ENCODE data around the gene CELF4. TPM values are rescaled to one million over a fixed set of nuclear protein-coding genes. Genes with fewer than 3 reads are reported as not detected.

Gene CELF4
- total RNA-seq, 4 donors from 2014 or later: not detected

DNA sequence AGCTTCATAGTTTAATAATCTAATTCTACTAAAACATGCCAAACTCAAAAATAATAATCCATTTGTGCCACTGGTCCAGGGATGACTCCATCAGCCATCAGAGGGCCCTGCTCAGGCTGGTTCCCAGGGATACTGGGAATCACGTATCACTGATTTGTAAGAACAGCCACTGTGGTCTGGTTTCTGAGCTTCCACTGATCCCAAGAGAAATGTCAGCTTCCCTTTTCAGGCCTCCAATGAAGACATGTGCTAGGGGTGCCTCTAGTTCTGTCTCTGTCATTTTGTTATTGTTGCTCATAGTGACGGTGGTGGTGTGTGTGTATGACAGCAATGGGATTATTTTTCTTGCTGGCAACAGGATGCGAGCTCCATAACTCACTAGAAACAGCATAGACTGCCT is 83.2 kb downstream of the CELF4 start:
- Histone ChIP-seq H3K4me3 (no peak overlapping the region), H3K4me1 (peaks cover 0 to 14% (median 0%) of the 10 kb centered on the region in 4 donors), H3K27me3 (peaks cover 0 to 40% of the 10 kb centered on the region in 2 donors), H3K36me3 (no peaks in the 10 kb centered on the region), H3K27ac (no peak overlapping the region), H3K9me3 (no peaks in the 10 kb centered on the region)
- WGBS, 2 donors: 51 to 55% methylated on average over 3 of the region's 3 CpGs
- no peak for TF ChIP-seq EP300 (IDR thresholded peaks at IDR 0.05)
- TF ChIP-seq POLR2A (IDR thresholded peaks at IDR 0.05): no peak
- TF ChIP-seq, protein P1, sequence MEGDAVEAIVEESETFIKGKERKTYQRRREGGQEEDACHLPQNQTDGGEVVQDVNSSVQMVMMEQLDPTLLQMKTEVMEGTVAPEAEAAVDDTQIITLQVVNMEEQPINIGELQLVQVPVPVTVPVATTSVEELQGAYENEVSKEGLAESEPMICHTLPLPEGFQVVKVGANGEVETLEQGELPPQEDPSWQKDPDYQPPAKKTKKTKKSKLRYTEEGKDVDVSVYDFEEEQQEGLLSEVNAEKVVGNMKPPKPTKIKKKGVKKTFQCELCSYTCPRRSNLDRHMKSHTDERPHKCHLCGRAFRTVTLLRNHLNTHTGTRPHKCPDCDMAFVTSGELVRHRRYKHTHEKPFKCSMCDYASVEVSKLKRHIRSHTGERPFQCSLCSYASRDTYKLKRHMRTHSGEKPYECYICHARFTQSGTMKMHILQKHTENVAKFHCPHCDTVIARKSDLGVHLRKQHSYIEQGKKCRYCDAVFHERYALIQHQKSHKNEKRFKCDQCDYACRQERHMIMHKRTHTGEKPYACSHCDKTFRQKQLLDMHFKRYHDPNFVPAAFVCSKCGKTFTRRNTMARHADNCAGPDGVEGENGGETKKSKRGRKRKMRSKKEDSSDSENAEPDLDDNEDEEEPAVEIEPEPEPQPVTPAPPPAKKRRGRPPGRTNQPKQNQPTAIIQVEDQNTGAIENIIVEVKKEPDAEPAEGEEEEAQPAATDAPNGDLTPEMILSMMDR (IDR thresholded peaks at IDR 0.05): no peak
- DNase-seq (ENCODE audit: low spot score in 2 of 2): no peak

DNA sequence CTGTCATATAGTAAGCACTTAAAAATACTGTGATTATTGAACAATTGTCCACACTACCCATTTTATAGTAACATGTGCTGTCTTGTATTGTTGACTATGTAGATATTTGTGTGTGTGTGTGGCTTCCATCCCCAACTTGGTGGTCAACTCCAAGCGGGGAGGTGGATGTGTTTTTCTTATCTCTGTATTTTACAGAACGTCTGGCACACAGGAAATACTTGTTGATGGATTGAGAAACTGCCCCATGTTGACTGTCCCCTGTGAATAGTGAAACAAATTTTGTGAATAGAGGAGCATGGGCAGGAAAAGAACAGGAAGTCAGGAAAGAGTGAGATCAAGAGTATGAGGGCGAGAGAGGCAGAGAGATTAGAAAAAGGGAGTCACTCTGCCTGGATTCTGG is 83.6 kb downstream of the CELF4 start:
- TF ChIP-seq, protein P1 (IDR thresholded peaks at IDR 0.05): no peak
- TF ChIP-seq EP300 (IDR thresholded peaks at IDR 0.05) (no peak), POLR2A (IDR thresholded peaks at IDR 0.05) (no peak)
- DNase-seq (ENCODE audit: low spot score in 2 of 2): no peak
- Histone ChIP-seq H3K4me3 (no peak overlapping the region), H3K36me3 (no peaks in the 10 kb centered on the region), H3K4me1 (peaks cover 0 to 12% (median 0%) of the 10 kb centered on the region in 4 donors), H3K27me3 (peaks cover 0 to 36% of the 10 kb centered on the region in 2 donors), H3K27ac (no peak overlapping the region), H3K9me3 (no peaks in the 10 kb centered on the region)
- WGBS, 2 donors: 31 to 41% methylated on average over 3 of the region's 3 CpGs

DNA sequence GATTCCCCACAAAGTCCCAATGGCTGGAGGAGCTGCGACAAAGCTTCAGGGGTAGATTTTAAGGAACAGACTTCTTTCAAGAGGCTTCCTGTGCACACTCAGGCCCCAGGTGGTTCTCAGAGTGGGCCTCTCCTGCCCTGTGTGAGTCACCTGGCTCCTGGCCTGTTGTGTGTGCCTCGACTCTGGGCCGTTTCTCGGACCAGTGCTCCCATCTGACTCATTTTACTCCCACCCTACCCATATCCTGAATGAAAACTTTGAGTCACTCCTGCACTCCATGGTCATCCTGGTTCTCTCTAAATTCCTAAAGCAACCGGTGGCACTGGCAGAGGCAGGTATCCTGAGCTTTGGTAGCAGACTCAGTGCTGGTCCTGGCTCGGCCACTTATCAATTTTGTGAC is 84.1 kb downstream of the CELF4 start:
- WGBS, 2 donors: 81 to 84% methylated on average over 6 of the region's 6 CpGs
- Histone ChIP-seq H3K9me3 (no peaks in the 10 kb centered on the region), H3K4me3 (no peak overlapping the region), H3K4me1 (peaks cover 0 to 12% (median 0%) of the 10 kb centered on the region in 4 donors), H3K36me3 (no peaks in the 10 kb centered on the region), H3K27ac (no peak overlapping the region), H3K27me3 (peaks cover 0 to 31% of the 10 kb centered on the region in 2 donors)
- no peak for DNase-seq (ENCODE audit: low spot score in 2 of 2)
- TF ChIP-seq EP300 (IDR thresholded peaks at IDR 0.05): no peak

DNA sequence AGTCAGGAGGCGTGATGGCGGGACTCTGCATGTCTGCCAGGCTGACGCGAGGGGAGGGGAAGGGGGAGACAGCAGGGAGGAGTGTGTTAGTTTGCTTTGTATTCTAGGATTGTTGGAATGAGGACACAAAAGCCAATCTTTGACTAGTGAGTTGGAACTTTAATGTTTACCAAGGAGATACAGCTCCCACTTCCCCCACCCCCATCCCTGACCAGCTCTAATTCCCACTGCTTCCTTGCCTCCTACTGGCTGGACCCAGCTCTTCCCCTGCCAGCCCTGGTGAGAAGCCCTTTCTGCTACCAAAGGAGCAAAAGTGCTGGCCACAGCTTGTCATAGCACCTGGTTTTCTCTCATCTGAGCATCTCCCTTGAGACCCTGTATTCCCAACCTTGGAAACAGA is 84.5 kb downstream of the CELF4 start:
- WGBS, 2 donors: 59 to 68% methylated on average over 4 of the region's 4 CpGs

DNA sequence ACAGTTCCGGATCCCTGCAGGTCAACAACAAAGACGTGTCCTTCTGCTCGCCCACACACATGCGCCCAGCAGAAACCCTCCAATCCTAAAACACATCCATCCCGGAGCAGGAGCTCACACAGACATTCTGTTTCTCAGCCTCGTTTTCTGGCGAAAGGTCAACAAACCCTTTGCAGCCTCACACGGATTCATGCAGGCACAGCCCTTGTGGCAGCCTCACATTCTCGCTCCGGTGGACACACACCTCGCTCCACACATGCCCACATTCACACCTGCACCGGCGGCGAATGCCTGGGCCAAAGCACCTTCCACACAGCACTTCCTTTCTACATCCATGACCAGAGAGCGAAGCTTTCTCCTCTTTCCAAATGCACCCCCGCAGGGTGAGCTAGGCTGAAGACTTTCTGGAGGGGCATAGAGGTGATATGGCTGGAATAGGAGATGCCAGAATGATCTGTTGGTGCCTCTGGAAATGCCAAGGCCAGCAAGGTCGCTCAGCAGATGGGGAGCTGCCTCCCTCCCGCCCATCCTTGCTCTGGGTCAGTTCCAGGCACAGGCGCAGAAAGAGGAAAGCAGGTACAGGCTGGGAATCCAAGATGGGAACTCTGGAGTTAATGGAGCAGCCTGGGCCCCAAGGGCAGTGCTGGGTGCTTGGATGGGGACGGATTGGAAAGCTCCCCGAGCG is 88.8 kb downstream of the CELF4 start:
- TF ChIP-seq, protein P1 (IDR thresholded peaks at IDR 0.05): no peak
- TF ChIP-seq EP300 (IDR thresholded peaks at IDR 0.05) (no peak), POLR2A (IDR thresholded peaks at IDR 0.05) (no peak)
- H3K4me1 ChIP-seq: no peaks in the 10 kb centered on the region
- H3K27me3 ChIP-seq: no peaks in the 10 kb centered on the region
- WGBS, 2 donors: 61 to 65% methylated on average over 22 of the region's 22 CpGs
- H3K27ac ChIP-seq: no peak overlapping the region
- H3K36me3 ChIP-seq: no peaks in the 10 kb centered on the region
- DNase-seq (ENCODE audit: low spot score in 2 of 2): no peak
- no peak overlapping the region for H3K4me3 ChIP-seq
- no peaks in the 10 kb centered on the region for H3K9me3 ChIP-seq

More for the DNA sequence above, 84.5 kb downstream of the CELF4 start:
- Histone ChIP-seq H3K9me3 (no peaks in the 10 kb centered on the region), H3K36me3 (no peaks in the 10 kb centered on the region), H3K4me1 (peaks cover 0 to 11% (median 0%) of the 10 kb centered on the region in 4 donors), H3K4me3 (no peak overlapping the region), H3K27me3 (peaks cover 0 to 27% of the 10 kb centered on the region in 2 donors), H3K27ac (no peak overlapping the region)
- DNase-seq (ENCODE audit: low spot score in 2 of 2): no peak
- TF ChIP-seq EP300 (IDR thresholded peaks at IDR 0.05) (no peak), POLR2A (IDR thresholded peaks at IDR 0.05) (no peak)
- TF ChIP-seq, protein P1 (IDR thresholded peaks at IDR 0.05): no peak
